Measurements from ENCODE around the gene CRYBB3.

Gene CRYBB3

GRCh38 chr22:25167834-25168601 is 31.6 kb upstream of the CRYBB3 start:
- TF ChIP-seq CTCF (IDR thresholded peaks at IDR 0.05; ENCODE audit: insufficient read depth, low read length, poor library complexity, severe bottlenecking) (no peak), EZH2phosphoT487 (conservative IDR thresholded peaks at IDR 0.05; ENCODE audit: low read length) (no peak)
- H3K79me2 ChIP-seq (ENCODE audit: insufficient read depth, low read length) = no peaks in the 10 kb centered on the region
- H3K4me2 ChIP-seq (ENCODE audit: low read depth, low read length, poor library complexity, severe bottlenecking) = no peak overlapping the region

GRCh38 chr22:25169278-25170031 is 30.2 kb upstream of the CRYBB3 start:
- Histone ChIP-seq H3K27me3 (ENCODE audit: low read length) (no peaks in the 10 kb centered on the region), H3K9me2 (replicated peaks; ENCODE audit: insufficient read depth, low read length) (no peaks in the 10 kb centered on the region), H3K4me2 (ENCODE audit: low read depth, low read length, poor library complexity, severe bottlenecking) (no peak overlapping the region), H3K27ac (ENCODE audit: low read depth, low read length) (no peak overlapping the region), H3K9ac (ENCODE audit: low read length) (no peak overlapping the region), H3K9me3 (ENCODE audit: insufficient read depth, low read length) (no peaks in the 10 kb centered on the region), H3K36me3 (ENCODE audit: low read length) (no peaks in the 10 kb centered on the region), H2AFZ (ENCODE audit: low read depth, low read length, severe bottlenecking) (no peak overlapping the region), H3F3A (ENCODE audit: insufficient read depth) (no peaks in the 10 kb centered on the region), H3K79me2 (ENCODE audit: insufficient read depth, low read length) (no peaks in the 10 kb centered on the region), H3K4me3 (ENCODE audit: insufficient read depth, low read length, poor library complexity, severe bottlenecking) (no peak overlapping the region), H4K20me1 (ENCODE audit: low read depth, low read length) (no peaks in the 10 kb centered on the region)
- TF ChIP-seq CTCF (IDR thresholded peaks at IDR 0.05; ENCODE audit: insufficient read depth, low read length, poor library complexity, severe bottlenecking) (no peak), EZH2phosphoT487 (conservative IDR thresholded peaks at IDR 0.05; ENCODE audit: low read length) (no peak)

More at GRCh38 chr22:25167834-25168601, 31.6 kb upstream of the CRYBB3 start:
- H3K9ac ChIP-seq (ENCODE audit: low read length) = no peak overlapping the region
- no peaks in the 10 kb centered on the region for H3K36me3 ChIP-seq (ENCODE audit: low read length)
- H3K27me3 ChIP-seq (ENCODE audit: low read length) = no peaks in the 10 kb centered on the region
- no peak overlapping the region for H3K27ac ChIP-seq (ENCODE audit: low read depth, low read length)
- H2AFZ ChIP-seq (ENCODE audit: low read depth, low read length, severe bottlenecking) = no peak overlapping the region
- H4K20me1 ChIP-seq (ENCODE audit: low read depth, low read length) = no peaks in the 10 kb centered on the region
- no peaks in the 10 kb centered on the region for H3K9me2 ChIP-seq (replicated peaks; ENCODE audit: insufficient read depth, low read length)
- no peak overlapping the region for H3K4me3 ChIP-seq (ENCODE audit: insufficient read depth, low read length, poor library complexity, severe bottlenecking)
- H3K9me3 ChIP-seq (ENCODE audit: insufficient read depth, low read length) = no peaks in the 10 kb centered on the region
- H3F3A ChIP-seq (ENCODE audit: insufficient read depth) = no peaks in the 10 kb centered on the region

GRCh38 chr22:25170426-25170980 is 29.2 kb upstream of the CRYBB3 start:
- Histone ChIP-seq H3K9me2 (replicated peaks; ENCODE audit: insufficient read depth, low read length) (no peaks in the 10 kb centered on the region), H3K9me3 (ENCODE audit: insufficient read depth, low read length) (no peaks in the 10 kb centered on the region), H3K4me2 (ENCODE audit: low read depth, low read length, poor library complexity, severe bottlenecking) (no peak overlapping the region), H3K36me3 (ENCODE audit: low read length) (no peaks in the 10 kb centered on the region), H2AFZ (ENCODE audit: low read depth, low read length, severe bottlenecking) (no peak overlapping the region), H3F3A (ENCODE audit: insufficient read depth) (no peaks in the 10 kb centered on the region), H3K79me2 (ENCODE audit: insufficient read depth, low read length) (no peaks in the 10 kb centered on the region), H3K4me3 (ENCODE audit: insufficient read depth, low read length, poor library complexity, severe bottlenecking) (no peak overlapping the region), H3K27ac (ENCODE audit: low read depth, low read length) (no peak overlapping the region), H3K27me3 (ENCODE audit: low read length) (no peaks in the 10 kb centered on the region), H4K20me1 (ENCODE audit: low read depth, low read length) (no peaks in the 10 kb centered on the region), H3K9ac (ENCODE audit: low read length) (no peak overlapping the region)
- no peak for TF ChIP-seq EZH2phosphoT487 (conservative IDR thresholded peaks at IDR 0.05; ENCODE audit: low read length)

Measured in SU-DHL-6 (cell line).